ENCODE results near the gene NIBAN1.

- TF ChIP-seq HNRNPUL1 (IDR thresholded peaks at IDR 0.05; ENCODE audit: low read length) (no peak), CTCF (IDR thresholded peaks at IDR 0.05 in 2 of 3, conservative IDR thresholded peaks at IDR 0.05 in 1 of 3; ENCODE audit: insufficient read depth in 2 of 3, low read depth in 1 of 3, low read length in 3 of 3) (no peak), SMC3 (conservative IDR thresholded peaks at IDR 0.05; ENCODE audit: insufficient read depth, low read depth, low read length) (no peak), GATAD2B (IDR thresholded peaks at IDR 0.05; ENCODE audit: borderline replicate concordance) (no peak)
Measured at GRCh38 chr1:184941735-184942134, 32.6 kb downstream of the NIBAN1 start.

All from K562 (cell line).